Right renal cortex interstitium (tissue), 3 donors: ENCODE measurements around the gene SLC29A3. TPM values are rescaled to one million over a fixed set of nuclear protein-coding genes. Genes with fewer than 3 reads are reported as not detected.

Experiments
- DNase-seq, 3 donors: peaks; one replicate each; pipeline ENCODE4 v3.0.0-alpha.2; 2013; ENCODE audit warnings: low read depth in 3 of 3, low spot score in 2 of 3
- polyA plus RNA-seq, 3 donors: library from polyadenylated mRNA; unstranded; fragments of 120-200 nt; gene quantifications; one replicate each; pipeline ENCODE4 v1.2.1, GENCODE V29; 2013; ENCODE audit not compliant: insufficient read length in 3 of 3

The SLC29A3 gene
- polyA plus RNA-seq, 3 donors = 6.3 to 8.0 (median 7.3) TPM

- DNase-seq = no peak
Measured at GRCh38 chr10:71406878-71407277, 87.8 kb downstream of the SLC29A3 start.

GRCh38 chr10:71408436-71409225, 89.6 kb downstream of the SLC29A3 start:
- DNase-seq = no peak

- no peak for DNase-seq
Measured at GRCh38 chr10:71409516-71410104, 90.6 kb downstream of the SLC29A3 start.

Other genes starting within 250 kb of the SLC29A3 start
- 10 to 100 TPM; 48.3 to 65.0 (median 49.0) TPM for gene UNC5B, start 106.7 kb upstream of the SLC29A3 start, polyA plus RNA-seq
- under 1 TPM; 0.51 to 0.96 (median 0.80) TPM for gene CDH23, start 77.7 kb downstream of the SLC29A3 start, polyA plus RNA-seq